ENCODE measurements around the gene CBFA2T3.

Gene CBFA2T3

DNA sequence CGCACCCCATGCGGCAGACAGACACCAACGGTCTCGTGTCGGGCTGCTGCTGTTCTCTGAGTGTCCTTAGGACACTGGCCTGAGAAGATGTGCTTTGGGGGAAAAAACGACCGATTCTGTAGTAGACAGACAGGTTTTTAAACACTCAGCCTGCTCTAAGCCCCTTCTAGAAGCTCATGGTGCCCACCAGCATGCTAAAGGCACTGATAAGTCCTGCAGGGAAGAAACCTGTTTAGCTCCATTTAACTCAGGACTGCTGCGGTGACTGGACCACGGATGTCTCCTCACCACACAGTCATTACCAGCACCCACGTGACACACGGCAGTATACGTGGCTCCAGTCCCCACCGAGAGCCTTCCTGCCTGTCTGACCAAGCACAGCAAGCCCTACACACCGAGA, 146.2 kb downstream of the CBFA2T3 start:
- DNase-seq, result no peak

DNA sequence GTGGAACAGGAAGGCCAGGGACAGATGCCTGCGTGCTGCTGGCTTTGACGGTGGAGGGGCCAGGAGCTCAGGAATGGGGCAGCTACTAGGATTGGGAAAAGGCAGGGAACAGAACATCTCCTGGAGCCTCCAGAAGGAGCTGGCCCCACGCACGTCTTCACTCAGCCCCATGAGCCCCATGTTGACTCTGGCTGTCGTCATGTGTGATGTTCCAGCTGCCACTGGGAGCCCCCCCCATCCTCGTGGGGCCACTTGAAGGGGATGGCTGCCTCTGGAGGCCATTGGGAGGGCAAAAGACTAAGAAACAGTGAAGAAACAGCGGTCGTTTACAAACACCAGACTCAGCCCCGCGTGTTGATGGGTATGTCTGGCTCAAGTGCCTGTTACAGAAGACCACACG, 146.7 kb downstream of the CBFA2T3 start:
- no peak for DNase-seq

DNA sequence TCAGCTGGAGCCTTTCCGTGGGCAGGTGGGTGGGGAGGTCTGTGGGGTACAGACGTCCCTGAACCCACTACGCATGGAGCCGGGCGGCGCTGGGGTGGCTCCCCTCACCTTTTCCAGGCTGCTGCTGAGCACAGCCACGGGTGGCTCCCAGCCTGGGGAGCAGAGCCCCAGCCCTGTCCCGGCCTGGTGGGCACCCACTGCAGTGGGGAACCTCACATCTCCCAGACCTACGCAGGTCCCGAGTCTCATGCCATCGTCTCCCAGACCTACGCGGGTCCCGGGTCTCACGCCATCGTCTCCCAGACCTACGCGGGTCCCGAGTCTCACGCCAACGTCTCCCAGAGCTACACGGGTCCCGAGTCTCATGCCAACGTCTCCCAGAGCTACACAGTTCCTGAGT, 148.3 kb downstream of the CBFA2T3 start:
- DNase-seq, result no peak

DNA sequence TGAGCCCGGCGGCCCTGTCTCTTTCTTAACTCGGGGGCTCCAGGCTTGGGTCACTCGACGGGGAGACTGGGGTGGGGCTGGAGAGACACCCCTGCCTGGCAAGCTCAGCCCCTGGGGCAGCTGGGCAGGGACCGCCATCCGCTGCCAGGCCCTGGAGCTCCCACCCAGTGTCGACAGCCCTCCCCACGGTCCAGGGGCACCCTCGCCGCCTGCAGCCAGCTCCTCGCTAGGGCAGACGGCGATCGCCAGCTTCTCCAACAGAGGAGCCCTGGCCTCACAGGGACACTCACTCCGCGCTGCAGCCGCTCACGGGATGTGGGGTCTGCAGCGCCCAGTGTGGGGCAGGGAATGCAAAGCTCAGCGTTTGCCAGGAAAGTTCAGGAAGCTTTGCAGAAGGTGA, 149.3 kb downstream of the CBFA2T3 start:
- DNase-seq, result no peak

DNA sequence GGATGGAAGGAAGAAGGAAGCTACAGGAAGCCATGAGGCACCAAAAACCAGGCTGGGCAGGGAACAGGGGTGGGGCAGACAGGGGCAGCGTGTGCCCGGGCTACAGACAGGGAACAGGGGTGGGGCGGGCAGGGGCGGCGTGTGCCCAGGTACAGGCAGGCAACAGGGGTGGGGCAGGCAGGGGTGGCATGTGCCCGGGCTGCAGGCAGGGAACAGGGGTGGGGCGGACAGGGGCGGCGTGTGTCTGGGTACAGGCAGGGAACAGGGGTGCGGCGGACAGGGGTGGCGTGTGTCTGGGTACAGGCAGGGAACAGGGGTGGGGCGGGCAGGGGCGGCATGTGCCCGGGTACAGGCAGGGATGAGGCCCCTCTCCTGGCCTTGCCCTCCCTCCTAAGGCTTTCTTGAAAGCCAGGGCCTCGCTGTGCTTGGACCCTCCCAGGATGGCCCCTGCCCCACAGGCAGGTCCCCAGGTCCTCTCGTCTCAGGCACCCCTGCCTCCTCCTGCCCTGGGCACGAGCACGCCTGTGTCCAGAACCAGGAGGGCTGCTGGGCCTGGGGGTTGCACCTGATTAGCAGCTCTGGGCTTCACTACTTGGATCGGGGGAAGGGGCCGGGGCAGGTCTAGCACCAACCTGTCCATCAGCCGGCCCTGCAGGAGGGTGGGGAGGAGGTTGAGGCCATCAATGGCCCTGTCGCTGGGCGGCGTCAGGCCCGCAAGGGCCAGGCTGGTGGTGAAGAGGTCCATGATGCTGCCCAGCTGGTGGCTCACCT, 150.8 kb downstream of the CBFA2T3 start:
- no peak for DNase-seq

DNA sequence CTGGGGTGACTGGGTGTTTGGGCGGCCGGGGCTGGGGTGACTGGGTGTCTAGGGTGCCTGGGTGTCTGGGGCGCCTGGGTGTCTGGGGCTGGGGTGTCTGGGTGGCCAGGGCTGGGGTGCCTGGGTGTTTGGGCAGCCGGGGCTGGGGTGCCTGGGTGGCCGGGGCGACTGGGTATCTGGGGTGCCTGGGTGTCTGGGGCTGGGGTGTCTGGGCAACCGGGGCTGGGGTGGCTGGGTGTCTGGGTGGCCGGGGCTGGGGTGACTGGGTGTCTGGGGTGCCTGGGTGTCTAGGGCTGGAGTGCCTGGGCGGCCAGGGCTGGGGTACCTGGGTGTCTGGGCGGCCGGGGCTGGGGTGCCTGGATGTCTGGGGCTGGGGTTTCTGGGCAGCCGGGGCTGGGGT, 151.9 kb downstream of the CBFA2T3 start:
- no peak for DNase-seq

All from stimulated activated CD4-positive, alpha-beta T cell treated with anti-CD3 and anti-CD28 coated beads, Interleukin-12 subunit alpha, Interleukin-12 subunit beta, amount 100 ng/mL, for 4 hours (primary cell).